SK-N-SH treated with all-trans-retinoic acid at 6 μM for 48 hours (cell line): ENCODE results near the gene CAPN13.
"Not testable (repeated sequence)": the region's sequence is repeated elsewhere in the genome, so short reads cannot be mapped to it uniquely, and the experiment has no call there.

Experiments used
- ATAC-seq: fragments of 200-7000 bp; cut with Tn5 transposase; 3 replicates; pipeline ENCODE4 v1.9.1; 2020; ENCODE audit warnings: mild to moderate bottlenecking, moderate library complexity
- BACH2 ChIP-seq: fragments of 250-450 bp; sonication (Bioruptor Pico); IDR thresholded peaks from 2 replicates; pipeline ENCODE4 v1.9.0; 2021; ENCODE audit warnings: mild to moderate bottlenecking, borderline replicate concordance
- CREB5 ChIP-seq: fragments of 250-450 bp; sonication (Bioruptor Pico); IDR thresholded peaks from 2 replicates; pipeline ENCODE4 v1.5.1; 2020; ENCODE audit warnings: low read depth, mild to moderate bottlenecking, moderate library complexity
- ESRRG ChIP-seq: fragments of 250-450 bp; sonication (Bioruptor Pico); IDR thresholded peaks from 2 replicates; pipeline ENCODE4 v1.6.1; 2021; ENCODE audit warnings: mild to moderate bottlenecking
- ISL1 ChIP-seq: fragments of 250-450 bp; sonication (Bioruptor Pico); IDR thresholded peaks from 2 replicates; pipeline ENCODE4 v2.1.2; 2022; ENCODE audit warnings: mild to moderate bottlenecking, moderate library complexity
- OSR1 ChIP-seq: fragments of 250-450 bp; sonication (Bioruptor Pico); IDR thresholded peaks from 2 replicates; pipeline ENCODE4 v1.8.0; 2022; ENCODE audit warnings: moderate library complexity, mild to moderate bottlenecking, inconsistent platforms
- PATZ1 ChIP-seq: fragments of 250-450 bp; sonication (Bioruptor Pico); IDR thresholded peaks from 2 replicates; pipeline ENCODE4 v1.8.0; 2020; ENCODE audit warnings: mild to moderate bottlenecking, moderate library complexity, borderline replicate concordance
- PPARA ChIP-seq: fragments of 250-450 bp; sonication (Bioruptor Pico); IDR thresholded peaks from 2 replicates; pipeline ENCODE4 v1.5.0; 2020; ENCODE audit warnings: mild to moderate bottlenecking, borderline replicate concordance
- SNAI2 ChIP-seq: fragments of 250-450 bp; sonication (Bioruptor Pico); IDR thresholded peaks from 2 replicates; pipeline ENCODE4 v1.5.0; 2020; ENCODE audit warnings: mild to moderate bottlenecking, moderate library complexity
- TOX ChIP-seq: fragments of 250-450 bp; sonication (Bioruptor Pico); IDR thresholded peaks from 2 replicates; pipeline ENCODE4 v1.8.0; 2021; ENCODE audit warnings: mild to moderate bottlenecking, moderate library complexity, borderline replicate concordance
- TSHZ2 ChIP-seq: fragments of 250-450 bp; sonication (Bioruptor Pico); IDR thresholded peaks from 2 replicates; pipeline ENCODE4 v1.5.0; 2020; ENCODE audit warnings: mild to moderate bottlenecking, moderate library complexity
- ZC3H10 ChIP-seq: fragments of 250-450 bp; sonication (Bioruptor Pico); IDR thresholded peaks from 2 replicates; pipeline ENCODE4 v1.5.1; 2021; ENCODE audit warnings: mild to moderate bottlenecking, moderate library complexity
- ZFP3 ChIP-seq: fragments of 250-450 bp; sonication (Bioruptor Pico); IDR thresholded peaks from 2 replicates; pipeline ENCODE4 v1.5.0; 2020; ENCODE audit warnings: mild to moderate bottlenecking, moderate library complexity
- ZFP30 ChIP-seq: fragments of 450-650 bp; formaldehyde crosslinking; IDR thresholded peaks from 2 replicates; pipeline ENCODE4 v1.5.0; 2022; ENCODE audit warnings: mild to moderate bottlenecking, moderate library complexity
- ZNF8 ChIP-seq: fragments of 450-650 bp; formaldehyde crosslinking; IDR thresholded peaks from 2 replicates; pipeline ENCODE4 v1.5.0; 2020; ENCODE audit warnings: mild to moderate bottlenecking, moderate library complexity

The CAPN13 gene

GRCh38 chr2:30704309-30705020 is 102.8 kb downstream of the CAPN13 start:
- TF ChIP-seq CREB5 (CRISPR knock-in tag) (0 out of 2 replicates have a peak, but pooled peaks have one; percentile 12), ISL1 (CRISPR knock-in tag) (peak; percentile 66), TSHZ2 (CRISPR knock-in tag) (no peak)
- no peak for ATAC-seq

GRCh38 chr2:30702694-30703093 is 104.6 kb downstream of the CAPN13 start:
- TF ChIP-seq PPARA (no peak), ISL1 (CRISPR knock-in tag) (no peak), BACH2 (CRISPR knock-in tag) (no peak), TOX (no peak), PATZ1 (CRISPR knock-in tag) (no peak)
- ATAC-seq = no peak

GRCh38 chr2:30701782-30702181 is 105.5 kb downstream of the CAPN13 start:
- ATAC-seq = no peak
- TF ChIP-seq OSR1 (CRISPR knock-in tag) (no peak), ZFP30 (no peak), ZFP3 (CRISPR knock-in tag) (0 out of 2 replicates have a peak, but pooled peaks have one; percentile 14)

GRCh38 chr2:30697242-30698103 is 109.8 kb downstream of the CAPN13 start:
- not testable (repeated sequence) for ATAC-seq

GRCh38 chr2:30695749-30696148 is 111.5 kb downstream of the CAPN13 start:
- no peak for TF ChIP-seq ZNF8 (CRISPR knock-in tag)
- no peak for TF ChIP-seq SNAI2
- no peak for TF ChIP-seq BACH2 (CRISPR knock-in tag)
- TF ChIP-seq ZC3H10 = no peak
- TF ChIP-seq ZFP3 (CRISPR knock-in tag) = no peak
- TF ChIP-seq ESRRG (CRISPR knock-in tag) = no peak
- TF ChIP-seq OSR1 (CRISPR knock-in tag) = no peak
- no peak for TF ChIP-seq PATZ1 (CRISPR knock-in tag)
- no peak for TF ChIP-seq CREB5 (CRISPR knock-in tag)
- no peak for ATAC-seq
